HCT116 (cell line): Measurements from ENCODE around the gene ZNF358. TPM values are rescaled to one million over a fixed set of nuclear protein-coding genes. Genes with fewer than 3 reads are reported as not detected.

ENCODE experiments used
- ATAC-seq: fragments of 200-7000 bp; cut with Tn5 transposase; 2 replicates; pipeline ENCODE4 v1.9.1; 2020; ENCODE audit warnings: mild to moderate bottlenecking, moderate library complexity
- BruUV-seq: library from RNA; stranded (reverse); fragments of 400-500 nt; replicated peaks from 2 replicates; lab custom pipeline; 2021; lab: Mats Ljungman, UMichigan
- CTCF ChIA-PET: fragments of 300-600 bp; sonication (Branson Sonifier 250); formaldehyde crosslinking; loops from one replicate; lab custom pipeline; 2021; ENCODE audit warnings: antibody characterized with exemption; lab: Charles Lee
- POLR2A ChIA-PET: fragments of 300-600, 350-600 bp; sonication (Branson Sonifier 250); formaldehyde crosslinking; loops from one replicate; lab custom pipeline; 2021; ENCODE audit warnings: antibody characterized with exemption; lab: Charles Lee
- RAD21 ChIA-PET, 2 experiments: fragments of 300-600 bp; sonication (Branson Sonifier 250); formaldehyde crosslinking; loops; one replicate each; lab custom pipeline; 2023; ENCODE audit warnings: low total read pairs in 2 of 2; ENCODE audit not compliant: uncharacterized antibody in 2 of 2, unreplicated experiment in 2 of 2, low non-redundant PET in 1 of 2; lab: Charles Lee
- DNase-seq: peaks from one replicate; pipeline ENCODE4 v3.0.0-alpha.2; 2010; ENCODE audit warnings: low read depth, low spot score
- H2AFZ ChIP-seq: fragments of 200-600 bp; shearing (Covaris generic), sonication (generic); 2 replicates; pipeline ENCODE4 v1.6.1; 2017; ENCODE audit warnings: low read depth, mixed run types, mixed read lengths, antibody characterized with exemption, low read length; ENCODE audit not compliant: poor library complexity, severe bottlenecking
- H3K27ac ChIP-seq: 2 replicates; pipeline ENCODE4 v1.5.1; 2012; ENCODE audit warnings: low read depth, low read length
- H3K27me3 ChIP-seq: fragments of 200-600 bp; sonication (generic); 2 replicates; pipeline ENCODE4 v1.6.1; 2016; ENCODE audit warnings: mixed run types, low read length, mixed read lengths; ENCODE audit not compliant: insufficient read depth
- H3K36me3 ChIP-seq, 2 experiments: fragments of 200-500 bp in 1 of 2; fragments of 200-600 bp in 1 of 2; sonication (Bioruptor generic) in 1 of 2; sonication (generic) in 1 of 2; 2 replicates each; pipeline versions ENCODE4 v1.5.1 to v1.6.1; 2014 to 2016; ENCODE audit warnings: low read length in 2 of 2, inconsistent platforms in 1 of 2, mixed read lengths in 1 of 2, mixed run types in 1 of 2; ENCODE audit not compliant: insufficient read depth in 2 of 2, control insufficient read depth in 1 of 2
- H3K4me1 ChIP-seq, 2 experiments: fragments of 200-600 bp in 1 of 2; sonication (generic) in 1 of 2; 2 replicates each; pipeline versions ENCODE4 v1.5.1 to v1.6.1; 2012 to 2017; ENCODE audit warnings: low read length in 2 of 2, inconsistent platforms in 1 of 2, mild to moderate bottlenecking in 1 of 2, mixed read lengths in 1 of 2, mixed run types in 1 of 2, moderate library complexity in 1 of 2; ENCODE audit not compliant: insufficient read depth in 2 of 2, control insufficient read depth in 1 of 2
- H3K4me2 ChIP-seq: fragments of 200-600 bp; sonication (generic); 2 replicates; pipeline ENCODE4 v1.6.1; 2017; ENCODE audit warnings: mixed run types, low read length, mixed read lengths
- H3K4me3 ChIP-seq, 2 experiments: fragments of 200-600 bp in 1 of 2; sonication (generic) in 1 of 2; replicated peaks in 1 of 2; 2 replicates each; pipeline ENCODE4 v1.5.1; 2011 to 2016; ENCODE audit warnings: low read length in 2 of 2, control low read depth in 1 of 2, low read depth in 1 of 2, mild to moderate bottlenecking in 1 of 2, mixed read lengths in 1 of 2, mixed run types in 1 of 2
- H3K79me2 ChIP-seq: fragments of 200-600 bp; sonication (generic); 2 replicates; pipeline ENCODE4 v1.6.1; 2017; ENCODE audit warnings: mild to moderate bottlenecking, mixed run types, low read length, moderate library complexity, mixed read lengths; ENCODE audit not compliant: insufficient read depth
- H3K9ac ChIP-seq: fragments of 200-600 bp; sonication (generic); 2 replicates; pipeline ENCODE4 v1.6.1; 2016; ENCODE audit warnings: low read length, mixed read lengths
- H3K9me2 ChIP-seq: fragments of 200-600 bp; sonication (generic), shearing (Covaris generic); 2 replicates; pipeline ENCODE4 v1.6.1; 2017; ENCODE audit warnings: mixed run types, mild to moderate bottlenecking, moderate library complexity; ENCODE audit not compliant: insufficient read depth
- H3K9me3 ChIP-seq, 2 experiments: fragments of 200-500 bp in 1 of 2; fragments of 200-600 bp in 1 of 2; sonication (Bioruptor generic) in 1 of 2; sonication (generic) in 1 of 2; 2 replicates each; pipeline ENCODE4 v1.6.1; 2014 to 2017; ENCODE audit warnings: low read length in 2 of 2, mixed read lengths in 2 of 2, inconsistent platforms in 1 of 2, low read depth in 1 of 2, mild to moderate bottlenecking in 1 of 2, mixed run types in 1 of 2, moderate library complexity in 1 of 2; ENCODE audit not compliant: control insufficient read depth in 1 of 2, insufficient read depth in 1 of 2
- H4K20me1 ChIP-seq: fragments of 200-600 bp; sonication (generic), shearing (Covaris generic); 2 replicates; pipeline ENCODE4 v1.6.1; 2017; ENCODE audit warnings: mixed run types, mild to moderate bottlenecking, moderate library complexity; ENCODE audit not compliant: insufficient read depth
- ATF3 ChIP-seq: IDR thresholded peaks from 2 replicates; pipeline ENCODE4 v1.6.1; 2012
- CEBPB ChIP-seq: IDR thresholded peaks from 2 replicates; pipeline ENCODE4 v1.6.1; 2012; ENCODE audit warnings: low read depth
- CTCF ChIP-seq, 3 experiments: fragments of 200-600 bp in 1 of 3; sonication (generic) in 1 of 3; IDR thresholded peaks in 2 of 3; conservative IDR thresholded peaks in 1 of 3; 2 replicates each; pipeline ENCODE4 v1.5.1; 2012 to 2017; ENCODE audit warnings: low read depth in 2 of 3, low read length in 2 of 3, antibody characterized with exemption in 1 of 3, borderline replicate concordance in 1 of 3, control low read depth in 1 of 3, mild to moderate bottlenecking in 1 of 3, mixed read lengths in 1 of 3, mixed run types in 1 of 3, moderate library complexity in 1 of 3; ENCODE audit not compliant: insufficient read depth in 1 of 3
- ELF1 ChIP-seq: IDR thresholded peaks from 2 replicates; pipeline ENCODE4 v1.6.1; 2012; ENCODE audit warnings: low read depth, borderline replicate concordance
- FOSL1 ChIP-seq: IDR thresholded peaks from 2 replicates; pipeline ENCODE4 v1.6.1; 2012; ENCODE audit warnings: low read depth
- intact Hi-C: fragments of 100-400 bp; cut with micrococcal nuclease; formaldehyde crosslinking; loops from 2 replicates; pipeline ENCODE4 v1.10.0; 2022
- total RNA-seq: library from RNA; stranded (reverse); gene quantifications from one replicate; pipeline ENCODE4 v1.2.1, GENCODE V29; 2021; ENCODE audit not compliant: unreplicated experiment

ZNF358 gene
- total RNA-seq, 1 experiment from 2014 or later = 20.7 TPM

- no peak overlapping the region for H3K4me2 ChIP-seq
- no peak overlapping the region for H2AFZ ChIP-seq
- no TSS peak for BruUV-seq
- RAD21 ChIA-PET = no interaction called here
- H3K9me2 ChIP-seq = no peaks in the 10 kb centered on the region
- no peak for TF ChIP-seq ATF3
- no peak for TF ChIP-seq FOSL1
- no peak for TF ChIP-seq CEBPB
- no peak for TF ChIP-seq ELF1
- TF ChIP-seq CTCF (IDR thresholded peaks at IDR 0.05 in 2 of 3, conservative IDR thresholded peaks at IDR 0.05 in 1 of 3; ENCODE audit: borderline replicate concordance in 1 of 3, insufficient read depth in 1 of 3, low read depth in 2 of 3, low read length in 2 of 3) = no peak
- H3K9ac ChIP-seq = no peak overlapping the region
- no peak for ATAC-seq
- H3K36me3 ChIP-seq = peaks cover 0 to 13% of the 10 kb centered on the region in 2 experiments; a peak in 2 of 4 replicates
- H3K4me1 ChIP-seq = no peaks in the 10 kb centered on the region
- H3K27ac ChIP-seq = no peak overlapping the region
- no peaks in the 10 kb centered on the region for H3K79me2 ChIP-seq
- POLR2A ChIA-PET = no interaction called here
- no peaks in the 10 kb centered on the region for H4K20me1 ChIP-seq
- H3K4me3 ChIP-seq = no peak overlapping the region
- CTCF ChIA-PET = no interaction called here
- intact Hi-C loops = no loop called here
- no peaks in the 10 kb centered on the region for H3K27me3 ChIP-seq
- DNase-seq = no peak
- H3K9me3 ChIP-seq = no peaks in the 10 kb centered on the region
Measured at GRCh38 chr19:7467009-7467989, 48.6 kb upstream of the ZNF358 start.
